ENCODE measurements around the gene ZFX.
"Not testable (repeated sequence)": the region's sequence is repeated elsewhere in the genome, so short reads cannot be mapped to it uniquely, and the experiment has no call there.

The ZFX gene

DNA sequence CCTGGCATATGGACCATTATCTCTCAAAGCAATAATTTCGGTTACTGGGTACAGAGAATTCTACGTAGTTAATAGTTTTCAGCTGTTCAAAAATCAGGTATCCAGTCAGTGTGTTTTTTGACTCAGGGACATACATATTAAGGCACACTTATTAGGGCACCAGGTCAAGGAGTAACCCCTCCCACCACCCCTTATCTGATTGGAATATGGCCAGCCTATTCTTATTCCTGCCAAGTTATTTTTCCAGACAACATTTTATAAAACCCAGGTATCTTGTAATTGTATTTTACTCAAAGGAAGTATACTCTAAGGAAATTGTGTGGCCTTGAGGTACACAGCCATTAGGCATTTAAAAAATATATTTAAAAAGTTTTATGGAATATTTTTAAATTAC is 4.3 kb downstream of the ZFX start:
- H3K27me3 ChIP-seq (ENCODE audit: control insufficient read depth, insufficient read depth, low read length): no peaks in the 10 kb centered on the region
- H3K36me3 ChIP-seq (ENCODE audit: insufficient read depth, low read length): peaks cover 18% of the 10 kb centered on the region
- no peak overlapping the region for H3K4me2 ChIP-seq (ENCODE audit: low read length)
- H3K4me1 ChIP-seq (ENCODE audit: control insufficient read depth, insufficient read depth, low read length): peaks cover 29% of the 10 kb centered on the region
- H3K9ac ChIP-seq (ENCODE audit: low read depth, low read length): no peak overlapping the region
- no peak overlapping the region for H3K4me3 ChIP-seq (ENCODE audit: low read length)
- no peaks in the 10 kb centered on the region for H3K9me3 ChIP-seq (replicated peaks; ENCODE audit: low read length)

DNA sequence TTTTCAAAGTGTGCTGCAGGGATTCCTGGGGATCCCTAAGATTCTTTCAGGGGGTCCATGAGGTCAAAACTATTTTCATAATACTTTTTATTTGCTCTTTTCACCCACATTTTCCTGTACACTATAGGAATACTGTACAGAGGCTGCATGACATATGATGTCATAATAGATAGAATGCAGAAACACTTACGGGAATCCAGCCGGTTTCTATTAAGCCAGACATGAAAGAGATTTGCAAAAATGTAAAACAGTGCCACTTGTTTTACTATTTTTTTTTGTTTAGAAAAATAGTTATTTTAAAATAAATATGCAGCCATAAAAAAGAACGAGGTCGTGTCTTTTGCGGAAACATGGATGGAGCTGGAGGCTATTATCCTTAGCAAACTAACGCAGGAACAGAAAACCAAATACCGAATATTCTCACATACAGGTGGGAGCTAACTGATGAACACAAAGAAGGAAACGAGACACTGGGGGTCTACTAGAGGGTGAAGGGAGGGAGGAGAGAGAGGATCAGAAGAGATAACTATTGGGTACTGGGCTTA is 5.0 kb downstream of the ZFX start:
- H3K27me3 ChIP-seq (ENCODE audit: control insufficient read depth, insufficient read depth, low read length): no peaks in the 10 kb centered on the region

DNA sequence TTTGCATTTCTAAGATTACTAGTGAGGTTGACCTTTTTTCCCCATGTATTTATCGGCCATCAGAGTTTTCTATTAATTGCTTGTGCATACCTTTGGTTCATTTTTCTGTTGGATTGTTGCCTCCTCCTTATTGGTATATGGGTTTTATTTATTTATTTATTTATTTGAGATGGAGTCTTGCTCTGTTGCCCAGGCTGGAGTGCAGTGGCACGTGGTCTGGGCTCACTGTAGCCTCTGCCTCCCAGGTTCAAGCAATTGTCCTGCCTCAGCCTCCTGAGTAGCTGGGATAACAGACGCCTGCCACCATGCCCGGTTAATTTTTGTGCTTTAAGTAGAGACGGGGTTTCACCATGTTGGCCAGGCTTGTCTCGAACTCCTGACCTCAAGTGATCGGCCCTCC is 6.2 kb downstream of the ZFX start:
- not testable (repeated sequence) for H3K4me2 ChIP-seq (ENCODE audit: low read length); H3K9ac ChIP-seq (ENCODE audit: low read depth, low read length); H3K27me3 ChIP-seq (ENCODE audit: control insufficient read depth, insufficient read depth, low read length); H3K9me3 ChIP-seq (replicated peaks; ENCODE audit: low read length); H3K4me3 ChIP-seq (ENCODE audit: low read length)
- Histone ChIP-seq H3K4me1 (ENCODE audit: control insufficient read depth, insufficient read depth, low read length) (peaks cover 29% of the 10 kb centered on the region), H3K36me3 (ENCODE audit: insufficient read depth, low read length) (peaks cover 18% of the 10 kb centered on the region)

More for the DNA sequence above, 5.0 kb downstream of the ZFX start:
- peak overlapping the region; percentile 15 for H3K4me2 ChIP-seq (ENCODE audit: low read length)
- H3K9me3 ChIP-seq (replicated peaks; ENCODE audit: low read length): no peaks in the 10 kb centered on the region
- H3K9ac ChIP-seq (ENCODE audit: low read depth, low read length): no peak overlapping the region
- H3K36me3 ChIP-seq (ENCODE audit: insufficient read depth, low read length): peaks cover 18% of the 10 kb centered on the region
- no peak overlapping the region for H3K4me3 ChIP-seq (ENCODE audit: low read length)
- peaks cover 29% of the 10 kb centered on the region for H3K4me1 ChIP-seq (ENCODE audit: control insufficient read depth, insufficient read depth, low read length)

DNA sequence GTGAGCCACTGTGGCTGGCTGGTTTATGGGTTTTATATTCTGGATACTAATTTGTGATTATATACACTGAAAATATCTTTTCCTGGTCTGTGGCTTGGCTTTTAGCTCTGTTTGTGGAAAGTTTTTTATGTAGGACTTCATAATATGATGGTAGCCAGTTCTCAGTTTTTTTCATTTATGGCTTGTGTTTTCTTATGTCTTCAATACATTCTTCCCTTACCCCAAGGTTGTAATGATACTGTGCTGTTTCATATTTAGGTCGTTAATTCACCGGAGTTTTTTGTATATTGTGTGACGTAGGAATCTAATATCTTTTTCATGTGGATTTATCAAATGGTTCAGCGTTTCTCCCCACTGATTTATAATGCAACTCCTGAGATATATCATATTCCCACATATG is 6.6 kb downstream of the ZFX start:
- Histone ChIP-seq H3K4me1 (ENCODE audit: control insufficient read depth, insufficient read depth, low read length) (peaks cover 28% of the 10 kb centered on the region), H3K4me2 (ENCODE audit: low read length) (no peak overlapping the region), H3K9me3 (replicated peaks; ENCODE audit: low read length) (no peaks in the 10 kb centered on the region), H3K9ac (ENCODE audit: low read depth, low read length) (no peak overlapping the region), H3K36me3 (ENCODE audit: insufficient read depth, low read length) (peaks cover 18% of the 10 kb centered on the region), H3K27me3 (ENCODE audit: control insufficient read depth, insufficient read depth, low read length) (no peaks in the 10 kb centered on the region), H3K4me3 (ENCODE audit: low read length) (no peak overlapping the region)

DNA sequence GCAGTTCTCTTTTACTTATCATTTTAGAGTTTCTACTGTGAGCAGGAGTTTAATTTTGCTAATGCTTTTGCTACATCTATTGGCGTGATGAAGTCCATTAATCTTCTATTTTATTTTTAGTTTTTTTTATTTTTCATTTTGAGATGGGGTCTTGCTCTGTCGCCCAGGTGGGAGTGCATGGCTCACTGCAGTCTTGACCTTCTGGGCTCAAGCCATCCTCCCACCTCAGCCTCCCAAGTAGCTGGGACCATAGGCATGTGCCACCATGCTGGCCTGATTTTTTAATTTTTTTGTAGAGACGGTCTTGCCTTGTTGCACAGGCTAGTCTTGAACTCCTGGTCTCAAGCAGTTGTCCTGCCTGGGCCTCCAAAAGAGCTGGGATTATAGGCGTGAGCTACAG is 9.4 kb downstream of the ZFX start:
- H3K27me3 ChIP-seq (ENCODE audit: control insufficient read depth, insufficient read depth, low read length): no peaks in the 10 kb centered on the region
- no peak overlapping the region for H3K4me3 ChIP-seq (ENCODE audit: low read length)
- H3K9me3 ChIP-seq (replicated peaks; ENCODE audit: low read length): no peaks in the 10 kb centered on the region
- H3K4me2 ChIP-seq (ENCODE audit: low read length): no peak overlapping the region
- H3K36me3 ChIP-seq (ENCODE audit: insufficient read depth, low read length): peaks cover 7% of the 10 kb centered on the region
- no peak overlapping the region for H3K9ac ChIP-seq (ENCODE audit: low read depth, low read length)
- peaks cover 6% of the 10 kb centered on the region for H3K4me1 ChIP-seq (ENCODE audit: control insufficient read depth, insufficient read depth, low read length)

DNA sequence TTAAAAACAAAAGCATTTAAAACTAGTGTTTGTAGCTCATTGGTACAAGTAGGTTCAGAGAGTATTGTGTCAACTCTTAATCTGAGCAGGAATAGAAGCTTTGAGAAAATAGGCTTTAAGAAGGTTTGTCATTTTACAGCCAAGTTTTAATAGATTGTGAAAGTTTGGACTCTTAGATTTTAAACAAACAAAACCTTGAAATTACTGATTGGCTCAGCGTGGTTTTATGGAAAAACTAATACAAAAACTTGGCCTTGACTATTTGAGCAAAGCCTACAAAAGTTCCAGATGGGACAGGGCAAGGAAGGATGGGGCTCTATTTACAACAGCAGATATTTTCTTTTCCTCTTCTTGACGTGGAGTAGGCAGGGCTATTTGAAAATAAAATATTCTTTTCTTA is 16.5 kb downstream of the ZFX start:
- no peak overlapping the region for H3K9ac ChIP-seq (ENCODE audit: low read depth, low read length)
- H3K4me3 ChIP-seq (ENCODE audit: low read length): no peak overlapping the region
- no peaks in the 10 kb centered on the region for H3K27me3 ChIP-seq (ENCODE audit: control insufficient read depth, insufficient read depth, low read length)
- H3K9me3 ChIP-seq (replicated peaks; ENCODE audit: low read length): no peaks in the 10 kb centered on the region
- no peak overlapping the region for H3K4me2 ChIP-seq (ENCODE audit: low read length)
- peaks cover 30% of the 10 kb centered on the region for H3K4me1 ChIP-seq (ENCODE audit: control insufficient read depth, insufficient read depth, low read length)
- peaks cover 17% of the 10 kb centered on the region for H3K36me3 ChIP-seq (ENCODE audit: insufficient read depth, low read length)

DNA sequence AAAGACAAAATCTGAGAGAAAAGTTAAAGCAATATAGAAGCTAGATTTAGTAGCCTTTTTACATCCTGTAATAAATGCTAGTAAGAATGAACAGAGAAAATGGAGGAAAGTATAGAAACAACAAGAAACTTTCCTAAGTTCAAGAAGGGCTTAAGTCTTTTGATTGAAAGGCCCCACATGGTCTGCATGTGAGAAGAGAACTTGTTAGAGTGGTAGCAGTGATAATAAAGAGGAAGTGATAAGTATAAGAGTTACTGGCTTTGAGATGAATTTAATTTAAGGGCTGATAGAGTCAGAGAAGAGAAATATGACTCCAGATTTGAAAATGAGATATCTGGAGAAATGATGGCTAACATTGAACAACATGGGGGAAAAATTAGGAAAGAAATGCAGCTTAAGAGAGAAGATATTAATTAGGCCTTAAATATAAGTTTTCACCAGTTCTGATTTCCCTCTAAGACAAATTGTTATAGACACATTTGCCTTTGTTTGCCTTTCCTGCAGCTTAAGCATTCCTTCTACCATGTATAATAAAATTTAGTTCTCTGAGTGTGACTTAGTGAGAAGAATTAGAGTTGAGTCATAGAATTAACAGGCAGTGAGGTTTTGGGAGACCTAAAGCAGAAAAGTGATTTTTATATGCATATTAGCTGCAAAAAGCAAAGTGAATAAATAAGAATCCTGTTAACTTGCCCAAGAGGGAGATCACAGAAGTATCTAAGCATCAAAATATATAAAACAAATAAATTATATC is 18.4 kb downstream of the ZFX start:
- H3K4me3 ChIP-seq (ENCODE audit: low read length): no peak overlapping the region
- H3K4me2 ChIP-seq (ENCODE audit: low read length): peak overlapping the region; percentile 30
- peaks cover 30% of the 10 kb centered on the region for H3K4me1 ChIP-seq (ENCODE audit: control insufficient read depth, insufficient read depth, low read length)
- H3K9me3 ChIP-seq (replicated peaks; ENCODE audit: low read length): no peaks in the 10 kb centered on the region
- peaks cover 27% of the 10 kb centered on the region for H3K36me3 ChIP-seq (ENCODE audit: insufficient read depth, low read length)
- H3K9ac ChIP-seq (ENCODE audit: low read depth, low read length): no peak overlapping the region
- H3K27me3 ChIP-seq (ENCODE audit: control insufficient read depth, insufficient read depth, low read length): no peaks in the 10 kb centered on the region

DNA sequence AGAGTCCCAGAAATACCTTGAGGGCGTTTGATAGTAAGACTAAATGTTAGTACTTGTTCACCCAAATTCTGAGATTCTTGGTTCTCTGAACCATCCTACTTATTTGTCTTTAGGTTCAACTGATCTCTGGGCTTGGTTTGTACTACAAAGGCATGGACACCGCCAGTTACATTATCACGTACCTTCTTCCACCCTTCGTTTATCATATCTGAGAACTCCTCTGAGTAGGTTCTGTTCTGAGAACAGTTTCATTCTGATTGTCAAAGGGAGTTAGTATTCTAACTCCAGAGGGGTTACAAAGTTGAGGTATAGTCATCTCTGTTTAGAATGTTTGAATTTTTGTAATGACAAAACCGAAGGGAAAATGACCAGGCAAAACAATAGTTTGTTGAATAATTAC is 19.3 kb downstream of the ZFX start:
- Histone ChIP-seq H3K9me3 (replicated peaks; ENCODE audit: low read length) (no peaks in the 10 kb centered on the region), H3K9ac (ENCODE audit: low read depth, low read length) (no peak overlapping the region), H3K4me3 (ENCODE audit: low read length) (no peak overlapping the region), H3K27me3 (ENCODE audit: control insufficient read depth, insufficient read depth, low read length) (no peaks in the 10 kb centered on the region), H3K4me1 (ENCODE audit: control insufficient read depth, insufficient read depth, low read length) (peaks cover 30% of the 10 kb centered on the region), H3K36me3 (ENCODE audit: insufficient read depth, low read length) (peaks cover 34% of the 10 kb centered on the region), H3K4me2 (ENCODE audit: low read length) (no peak overlapping the region)

DNA sequence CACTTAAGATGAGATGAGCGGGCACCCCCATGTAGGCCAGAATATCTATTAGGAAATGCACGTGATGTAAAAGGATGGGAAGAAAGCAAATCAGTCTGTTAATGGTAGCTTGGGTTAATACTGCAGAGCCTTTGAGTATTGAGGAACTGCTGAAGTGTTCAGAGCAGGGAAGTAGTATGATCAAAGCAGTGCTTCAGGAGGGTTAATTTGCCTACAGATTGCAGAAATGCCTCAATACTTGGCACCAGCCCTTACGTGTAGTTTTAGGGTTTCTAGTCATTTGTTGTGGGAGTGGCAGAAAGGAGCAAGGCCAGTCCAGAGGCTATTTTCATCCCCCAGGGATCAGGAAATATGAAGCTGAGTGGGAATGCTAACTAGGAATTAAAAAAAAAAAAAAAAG is 19.7 kb downstream of the ZFX start:
- H3K36me3 ChIP-seq (ENCODE audit: insufficient read depth, low read length): peaks cover 31% of the 10 kb centered on the region
- no peak overlapping the region for H3K9ac ChIP-seq (ENCODE audit: low read depth, low read length)
- no peak overlapping the region for H3K4me3 ChIP-seq (ENCODE audit: low read length)
- no peaks in the 10 kb centered on the region for H3K9me3 ChIP-seq (replicated peaks; ENCODE audit: low read length)
- H3K27me3 ChIP-seq (ENCODE audit: control insufficient read depth, insufficient read depth, low read length): no peaks in the 10 kb centered on the region
- no peak overlapping the region for H3K4me2 ChIP-seq (ENCODE audit: low read length)
- peaks cover 30% of the 10 kb centered on the region for H3K4me1 ChIP-seq (ENCODE audit: control insufficient read depth, insufficient read depth, low read length)

DNA sequence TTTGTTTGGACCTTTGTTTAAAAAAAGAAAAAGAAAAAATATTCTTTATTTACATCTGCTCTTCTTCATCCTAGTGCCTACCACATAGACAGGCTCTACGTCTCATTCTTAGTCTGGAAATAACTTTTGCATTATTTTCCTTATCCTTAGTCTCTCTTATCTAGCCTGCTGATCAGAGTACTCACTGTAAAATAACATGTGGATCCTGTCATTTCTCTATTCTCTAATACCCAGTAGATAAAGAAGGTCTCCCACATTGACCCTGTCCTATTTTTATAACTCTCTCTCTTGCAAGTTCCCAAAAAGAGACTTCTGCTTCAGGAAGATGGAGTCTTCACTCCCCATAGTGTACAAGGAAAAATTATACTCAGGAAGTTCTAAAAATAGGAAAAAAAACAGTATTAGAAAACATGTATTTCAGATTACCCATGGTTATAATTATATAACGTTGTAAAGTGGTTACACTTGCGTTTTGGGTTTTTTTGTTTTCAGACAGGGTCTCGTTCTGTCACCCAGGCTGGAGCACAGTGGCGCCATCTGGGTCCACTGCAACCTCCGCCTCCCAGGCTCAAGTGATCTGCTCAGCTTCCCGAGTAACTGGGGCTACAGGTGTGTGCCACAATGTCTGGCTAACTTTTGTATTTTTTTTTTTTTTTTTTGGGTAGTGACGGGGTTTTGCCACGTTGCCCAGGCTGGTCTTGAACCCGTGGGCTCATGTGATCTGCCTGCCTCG is 23.8 kb downstream of the ZFX start:
- peaks cover 40% of the 10 kb centered on the region for H3K36me3 ChIP-seq (ENCODE audit: insufficient read depth, low read length)

DNA sequence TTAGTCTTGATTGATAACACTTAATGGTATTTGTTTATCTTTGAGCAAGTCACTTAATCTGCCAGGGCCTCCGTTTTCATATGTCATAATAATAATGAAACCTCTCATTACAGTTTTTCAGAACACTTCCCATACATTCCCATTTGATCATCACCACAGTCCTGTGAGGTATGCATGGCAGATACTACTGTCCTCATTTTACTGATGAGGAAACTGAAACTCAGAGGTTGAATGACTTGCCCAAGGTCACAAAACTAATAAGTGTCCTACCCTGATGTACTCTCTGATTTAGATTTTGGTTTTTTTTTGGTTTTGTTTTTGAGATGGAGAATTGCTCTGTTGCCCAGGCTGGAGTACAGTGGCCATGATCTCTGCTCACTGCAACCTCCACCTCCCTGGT is 25.7 kb downstream of the ZFX start:
- Histone ChIP-seq H3K9ac (ENCODE audit: low read depth, low read length) (no peak overlapping the region), H3K4me2 (ENCODE audit: low read length) (no peak overlapping the region), H3K4me3 (ENCODE audit: low read length) (no peak overlapping the region), H3K9me3 (replicated peaks; ENCODE audit: low read length) (no peaks in the 10 kb centered on the region), H3K4me1 (ENCODE audit: control insufficient read depth, insufficient read depth, low read length) (no peaks in the 10 kb centered on the region), H3K27me3 (ENCODE audit: control insufficient read depth, insufficient read depth, low read length) (no peaks in the 10 kb centered on the region), H3K36me3 (ENCODE audit: insufficient read depth, low read length) (peaks cover 55% of the 10 kb centered on the region)

More for the DNA sequence above, 23.8 kb downstream of the ZFX start:
- no peak overlapping the region for H3K4me2 ChIP-seq (ENCODE audit: low read length)
- H3K9me3 ChIP-seq (replicated peaks; ENCODE audit: low read length): no peaks in the 10 kb centered on the region
- no peak overlapping the region for H3K4me3 ChIP-seq (ENCODE audit: low read length)
- H3K4me1 ChIP-seq (ENCODE audit: control insufficient read depth, insufficient read depth, low read length): peaks cover 7% of the 10 kb centered on the region
- no peak overlapping the region for H3K9ac ChIP-seq (ENCODE audit: low read depth, low read length)
- no peaks in the 10 kb centered on the region for H3K27me3 ChIP-seq (ENCODE audit: control insufficient read depth, insufficient read depth, low read length)

Measured in skeletal muscle satellite cell (primary cell).